Ishikawa (cell line): Measurements from ENCODE around the gene TTC31.

ENCODE experiments used
- CEBPB ChIP-seq: IDR thresholded peaks from 2 replicates; pipeline ENCODE4 v1.6.1; 2012
- CREB1 ChIP-seq: IDR thresholded peaks from 2 replicates; pipeline ENCODE4 v1.6.1; 2012; ENCODE audit warnings: low read depth
- EGR1 ChIP-seq: IDR thresholded peaks from 2 replicates; pipeline ENCODE4 v1.6.1; 2012
- EP300 ChIP-seq: IDR thresholded peaks from 2 replicates; pipeline ENCODE4 v1.6.1; 2012; ENCODE audit warnings: borderline replicate concordance
- FOXM1 ChIP-seq: IDR thresholded peaks from 2 replicates; pipeline ENCODE4 v1.6.1; 2012; ENCODE audit warnings: low read depth, borderline replicate concordance
- MAX ChIP-seq: IDR thresholded peaks from 2 replicates; pipeline ENCODE4 v1.6.1; 2012
- NFIC ChIP-seq: IDR thresholded peaks from 2 replicates; pipeline ENCODE4 v1.6.1; 2012
- RAD21 ChIP-seq: IDR thresholded peaks from 2 replicates; pipeline ENCODE4 v1.6.1; 2012; ENCODE audit warnings: low read depth
- TAF1 ChIP-seq: IDR thresholded peaks from 2 replicates; pipeline ENCODE4 v1.6.1; 2012; ENCODE audit warnings: low read depth, mild to moderate bottlenecking
- TCF12 ChIP-seq: IDR thresholded peaks from 2 replicates; pipeline ENCODE4 v1.6.1; 2012; ENCODE audit warnings: low read depth
- TEAD4 ChIP-seq: IDR thresholded peaks from 2 replicates; pipeline ENCODE4 v1.6.1; 2012
- YY1 ChIP-seq: IDR thresholded peaks from 2 replicates; pipeline ENCODE4 v1.6.1; 2012; ENCODE audit warnings: low read depth
- ZBTB7A ChIP-seq: IDR thresholded peaks from 2 replicates; pipeline ENCODE4 v1.6.1; 2012; ENCODE audit warnings: low read depth
- TF ChIP-seq, protein P1 (sequence below): IDR thresholded peaks from 2 replicates; pipeline ENCODE4 v1.6.1; 2012; ENCODE audit warnings: low read depth, mild to moderate bottlenecking
- TF ChIP-seq, protein P2 (sequence below): IDR thresholded peaks from 2 replicates; pipeline ENCODE4 v1.6.1; 2012

The TTC31 gene

GRCh38 chr2:74534411-74534810, 51.5 kb downstream of the TTC31 start:
- no peak for TF ChIP-seq FOXM1
- no peak for TF ChIP-seq TCF12
- TF ChIP-seq ZBTB7A, result no peak
- TF ChIP-seq CEBPB, result no peak
- no peak for TF ChIP-seq CREB1
- no peak for TF ChIP-seq TAF1
- TF ChIP-seq, protein P1, sequence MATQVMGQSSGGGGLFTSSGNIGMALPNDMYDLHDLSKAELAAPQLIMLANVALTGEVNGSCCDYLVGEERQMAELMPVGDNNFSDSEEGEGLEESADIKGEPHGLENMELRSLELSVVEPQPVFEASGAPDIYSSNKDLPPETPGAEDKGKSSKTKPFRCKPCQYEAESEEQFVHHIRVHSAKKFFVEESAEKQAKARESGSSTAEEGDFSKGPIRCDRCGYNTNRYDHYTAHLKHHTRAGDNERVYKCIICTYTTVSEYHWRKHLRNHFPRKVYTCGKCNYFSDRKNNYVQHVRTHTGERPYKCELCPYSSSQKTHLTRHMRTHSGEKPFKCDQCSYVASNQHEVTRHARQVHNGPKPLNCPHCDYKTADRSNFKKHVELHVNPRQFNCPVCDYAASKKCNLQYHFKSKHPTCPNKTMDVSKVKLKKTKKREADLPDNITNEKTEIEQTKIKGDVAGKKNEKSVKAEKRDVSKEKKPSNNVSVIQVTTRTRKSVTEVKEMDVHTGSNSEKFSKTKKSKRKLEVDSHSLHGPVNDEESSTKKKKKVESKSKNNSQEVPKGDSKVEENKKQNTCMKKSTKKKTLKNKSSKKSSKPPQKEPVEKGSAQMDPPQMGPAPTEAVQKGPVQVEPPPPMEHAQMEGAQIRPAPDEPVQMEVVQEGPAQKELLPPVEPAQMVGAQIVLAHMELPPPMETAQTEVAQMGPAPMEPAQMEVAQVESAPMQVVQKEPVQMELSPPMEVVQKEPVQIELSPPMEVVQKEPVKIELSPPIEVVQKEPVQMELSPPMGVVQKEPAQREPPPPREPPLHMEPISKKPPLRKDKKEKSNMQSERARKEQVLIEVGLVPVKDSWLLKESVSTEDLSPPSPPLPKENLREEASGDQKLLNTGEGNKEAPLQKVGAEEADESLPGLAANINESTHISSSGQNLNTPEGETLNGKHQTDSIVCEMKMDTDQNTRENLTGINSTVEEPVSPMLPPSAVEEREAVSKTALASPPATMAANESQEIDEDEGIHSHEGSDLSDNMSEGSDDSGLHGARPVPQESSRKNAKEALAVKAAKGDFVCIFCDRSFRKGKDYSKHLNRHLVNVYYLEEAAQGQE, result no peak
- TF ChIP-seq, protein P2, sequence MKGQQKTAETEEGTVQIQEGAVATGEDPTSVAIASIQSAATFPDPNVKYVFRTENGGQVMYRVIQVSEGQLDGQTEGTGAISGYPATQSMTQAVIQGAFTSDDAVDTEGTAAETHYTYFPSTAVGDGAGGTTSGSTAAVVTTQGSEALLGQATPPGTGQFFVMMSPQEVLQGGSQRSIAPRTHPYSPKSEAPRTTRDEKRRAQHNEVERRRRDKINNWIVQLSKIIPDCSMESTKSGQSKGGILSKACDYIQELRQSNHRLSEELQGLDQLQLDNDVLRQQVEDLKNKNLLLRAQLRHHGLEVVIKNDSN, result no peak
- TF ChIP-seq RAD21, result no peak
- TF ChIP-seq NFIC, result no peak
- no peak for TF ChIP-seq EGR1
- TF ChIP-seq YY1, result no peak
- TF ChIP-seq TEAD4, result no peak
- TF ChIP-seq MAX, result no peak
- TF ChIP-seq EP300, result no peak

DNA sequence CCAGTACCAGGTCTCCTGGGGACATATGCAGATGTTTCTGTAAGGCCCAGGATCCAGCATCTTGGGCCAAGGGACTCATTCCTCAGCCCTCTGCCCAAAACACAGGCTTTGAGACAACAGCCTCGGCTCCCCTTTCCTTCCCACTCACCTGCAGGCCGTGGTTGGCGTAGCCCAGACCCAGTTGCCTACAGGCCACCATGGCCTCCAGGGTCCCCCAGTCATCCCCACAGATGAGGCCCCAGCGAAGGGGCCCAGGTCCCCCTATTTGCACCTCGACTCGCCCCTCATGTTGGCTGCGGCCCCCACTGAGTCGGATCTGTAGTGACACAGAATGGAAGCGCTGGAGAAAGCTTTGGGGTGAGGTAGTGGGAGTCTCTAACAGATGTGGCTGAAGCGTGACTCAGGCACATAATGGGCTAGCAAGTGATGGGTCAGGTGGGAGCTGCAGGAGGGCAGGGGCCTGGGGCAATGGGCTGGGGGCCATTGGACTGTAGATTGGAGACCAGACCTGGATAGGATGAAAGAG, 52.6 kb downstream of the TTC31 start:
- no peak for TF ChIP-seq YY1
- no peak for TF ChIP-seq RAD21
- TF ChIP-seq, protein P1, result no peak
- TF ChIP-seq FOXM1, result no peak
- TF ChIP-seq CREB1, result no peak
- no peak for TF ChIP-seq EP300
- TF ChIP-seq ZBTB7A, result no peak
- TF ChIP-seq EGR1, result no peak
- no peak for TF ChIP-seq TEAD4
- TF ChIP-seq TCF12, result no peak
- no peak for TF ChIP-seq CEBPB
- no peak for TF ChIP-seq TAF1
- TF ChIP-seq, protein P2, result no peak
- TF ChIP-seq MAX, result no peak
- no peak for TF ChIP-seq NFIC

- TF ChIP-seq TEAD4 (no peak), ZBTB7A (no peak), MAX (no peak), EP300 (no peak), YY1 (no peak), FOXM1 (no peak), TAF1 (no peak), TCF12 (no peak), NFIC (no peak), RAD21 (no peak), EGR1 (no peak), CREB1 (no peak), CEBPB (no peak)
- TF ChIP-seq, protein P2, result no peak
- TF ChIP-seq, protein P1, result no peak
Measured at GRCh38 chr2:74536166-74536950, 53.5 kb downstream of the TTC31 start.
